ENCODE results near the gene BCL7C.
"Not testable (repeated sequence)": the region's sequence is repeated elsewhere in the genome, so short reads cannot be mapped to it uniquely, and the experiment has no call there.

BCL7C gene

GRCh38 chr16:30866031-30866430 is 27.8 kb downstream of the BCL7C start:
- no peak for DNase-seq (ENCODE audit: low read depth, low spot score)

GRCh38 chr16:30863178-30863577 is 30.7 kb downstream of the BCL7C start:
- not testable (repeated sequence) for DNase-seq (ENCODE audit: low read depth, low spot score)

GRCh38 chr16:30860729-30861128 is 33.1 kb downstream of the BCL7C start:
- DNase-seq (ENCODE audit: low read depth, low spot score), result not testable (repeated sequence)

- no peak for DNase-seq (ENCODE audit: low read depth, low spot score)
Measured at GRCh38 chr16:30858829-30859423, 35.0 kb downstream of the BCL7C start.

- DNase-seq (ENCODE audit: low read depth, low spot score), result no peak
Measured at GRCh38 chr16:30858111-30858495, 35.8 kb downstream of the BCL7C start.

GRCh38 chr16:30853758-30854157 is 40.1 kb downstream of the BCL7C start:
- no peak for DNase-seq (ENCODE audit: low read depth, low spot score)

- no peak for DNase-seq (ENCODE audit: low read depth, low spot score)
Measured at GRCh38 chr16:30850246-30850645, 43.6 kb downstream of the BCL7C start.

- no peak for DNase-seq (ENCODE audit: low read depth, low spot score)
Measured at GRCh38 chr16:30846649-30847402, 47.1 kb downstream of the BCL7C start.

- peak; percentile 42 for DNase-seq (ENCODE audit: low read depth, low spot score)
Measured at GRCh38 chr16:30844671-30845449, 49.0 kb downstream of the BCL7C start.

GRCh38 chr16:30844346-30844670 is 49.6 kb downstream of the BCL7C start:
- no peak for DNase-seq (ENCODE audit: low read depth, low spot score)

GRCh38 chr16:30843501-30843900 is 50.4 kb downstream of the BCL7C start:
- no peak for DNase-seq (ENCODE audit: low read depth, low spot score)

GRCh38 chr16:30842971-30843370 is 50.9 kb downstream of the BCL7C start:
- no peak for DNase-seq (ENCODE audit: low read depth, low spot score)

GRCh38 chr16:30841332-30841731 is 52.5 kb downstream of the BCL7C start:
- no peak for DNase-seq (ENCODE audit: low read depth, low spot score)

GRCh38 chr16:30840611-30841010 is 53.3 kb downstream of the BCL7C start:
- DNase-seq (ENCODE audit: low read depth, low spot score), result no peak

GRCh38 chr16:30839523-30840227 is 54.2 kb downstream of the BCL7C start:
- no peak for DNase-seq (ENCODE audit: low read depth, low spot score)

GRCh38 chr16:30838876-30839471 is 54.9 kb downstream of the BCL7C start:
- DNase-seq (ENCODE audit: low read depth, low spot score), result no peak

- DNase-seq (ENCODE audit: low read depth, low spot score), result no peak
Measured at GRCh38 chr16:30837904-30838303, 56.0 kb downstream of the BCL7C start.

All from iPS DF 19.7 (cell line).